Testis (tissue), 3 donors: ENCODE data around the gene TESK1. TPM values are rescaled to one million over a fixed set of nuclear protein-coding genes. Genes with fewer than 3 reads are reported as not detected.

Source experiments
- DNase-seq: peaks from one replicate; pipeline ENCODE4 v3.0.0-alpha.2; 2019
- H3K27ac ChIP-seq, 2 donors: fragments of 200-600 bp; sonication (generic); one replicate each; pipeline ENCODE4 v1.5.1; 2019
- H3K27me3 ChIP-seq: fragments of 200-600 bp; sonication (generic); one replicate; pipeline ENCODE4 v1.5.1; 2019
- H3K36me3 ChIP-seq: fragments of 200-600 bp; sonication (generic); one replicate; pipeline ENCODE4 v1.5.1; 2017; ENCODE audit warnings: low read depth; ENCODE audit errors: missing control alignments
- H3K4me1 ChIP-seq: fragments of 200-600 bp; sonication (generic); one replicate; pipeline ENCODE4 v1.5.1; 2019
- H3K4me3 ChIP-seq, 2 donors: fragments of 200-600 bp; sonication (generic); one replicate each; pipeline ENCODE4 v1.5.1; 2017 to 2019
- H3K9me3 ChIP-seq: fragments of 200-600 bp; sonication (generic); one replicate; pipeline ENCODE4 v1.5.1; 2017
- POLR2A ChIP-seq: fragments of 450-650 bp; IDR thresholded peaks from one replicate; pipeline ENCODE4 v1.6.1; 2017; ENCODE audit warnings: antibody characterized with exemption, mild to moderate bottlenecking, moderate library complexity
- WGBS, 2 donors: methylation state at CpG; one replicate each; pipeline ENCODE4 v1.1.5; 2018; 5-methylcytosine and 5-hydroxymethylcytosine counted together
- intact Hi-C: fragments of 100-400 bp; cut with DNase I; formaldehyde crosslinking; loops from one replicate; pipeline ENCODE4 v1.15.1; 2023; ENCODE audit warnings: low total_unique reads
- polyA plus RNA-seq: library from polyadenylated mRNA; stranded (reverse); fragments of 350-450 nt; fragmentation: Illumina TruSeq; extraction: RNeasy Lipid Tissue Mini Kit (QIAGEN cat#74804); gene quantifications from one replicate; pipeline ENCODE4 v1.2.3, GENCODE V29; 2014; ENCODE audit warnings: low read depth, low replicate concordance; ENCODE audit not compliant: insufficient read depth
- total RNA-seq, 2 donors: library from RNA; depleted of rRNA; stranded (reverse); fragments of >200 nt; gene quantifications; one replicate each; pipeline ENCODE4 v1.2.3, GENCODE V29; 2016
- TF ChIP-seq, protein P1 (sequence below), 3 experiments: fragments of 450-650 bp in 2 of 3; fragments of 200-600 bp in 1 of 3; sonication (generic) in 1 of 3; IDR thresholded peaks; one replicate each; pipeline ENCODE4 v1.5.1; 2016 to 2019; ENCODE audit warnings: antibody characterized with exemption in 3 of 3, mild to moderate bottlenecking in 2 of 3, moderate library complexity in 1 of 3

Gene TESK1
- total and polyA plus RNA-seq, 3 donors from 2014 or later = 89.6 to 104 (median 92.6) TPM

DNA sequence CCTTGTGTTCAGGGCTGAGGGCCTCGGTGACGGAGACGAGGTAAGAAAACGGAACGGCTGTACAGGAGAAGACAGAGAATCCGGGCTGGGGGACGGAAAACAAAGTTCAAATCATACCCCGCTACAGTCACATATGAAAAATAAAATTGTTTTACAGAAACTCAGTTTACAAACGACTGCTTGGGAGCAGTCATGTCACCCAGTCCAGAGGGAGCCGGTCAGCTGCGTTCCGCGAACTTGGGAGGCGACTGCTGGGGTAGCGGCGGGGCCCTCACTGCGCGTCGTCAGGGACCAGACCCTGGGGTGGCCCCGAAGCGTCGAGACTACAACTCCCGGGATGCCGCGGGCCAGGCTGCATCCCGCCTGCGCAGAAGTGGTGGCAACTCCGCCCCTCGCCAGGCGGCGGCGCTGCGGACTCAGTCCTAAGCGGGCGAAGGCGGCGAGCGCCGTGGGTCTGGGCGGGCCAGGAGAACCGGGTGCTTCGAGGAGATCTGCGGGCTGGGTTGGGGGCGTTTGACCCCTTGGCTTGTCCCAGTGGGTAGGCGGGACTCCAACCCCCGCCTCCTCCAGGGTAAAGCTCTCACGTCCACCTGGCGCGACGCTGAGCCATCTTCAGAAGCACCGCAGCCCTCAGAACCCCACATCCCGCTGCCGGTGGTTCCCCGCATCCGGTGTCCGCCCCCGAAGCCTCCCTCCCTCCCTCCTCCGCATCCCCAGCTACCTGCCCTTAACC, 41.6 kb downstream of the TESK1 start:
- no peaks in the 10 kb centered on the region for H3K36me3 ChIP-seq
- TF ChIP-seq, protein P1, sequence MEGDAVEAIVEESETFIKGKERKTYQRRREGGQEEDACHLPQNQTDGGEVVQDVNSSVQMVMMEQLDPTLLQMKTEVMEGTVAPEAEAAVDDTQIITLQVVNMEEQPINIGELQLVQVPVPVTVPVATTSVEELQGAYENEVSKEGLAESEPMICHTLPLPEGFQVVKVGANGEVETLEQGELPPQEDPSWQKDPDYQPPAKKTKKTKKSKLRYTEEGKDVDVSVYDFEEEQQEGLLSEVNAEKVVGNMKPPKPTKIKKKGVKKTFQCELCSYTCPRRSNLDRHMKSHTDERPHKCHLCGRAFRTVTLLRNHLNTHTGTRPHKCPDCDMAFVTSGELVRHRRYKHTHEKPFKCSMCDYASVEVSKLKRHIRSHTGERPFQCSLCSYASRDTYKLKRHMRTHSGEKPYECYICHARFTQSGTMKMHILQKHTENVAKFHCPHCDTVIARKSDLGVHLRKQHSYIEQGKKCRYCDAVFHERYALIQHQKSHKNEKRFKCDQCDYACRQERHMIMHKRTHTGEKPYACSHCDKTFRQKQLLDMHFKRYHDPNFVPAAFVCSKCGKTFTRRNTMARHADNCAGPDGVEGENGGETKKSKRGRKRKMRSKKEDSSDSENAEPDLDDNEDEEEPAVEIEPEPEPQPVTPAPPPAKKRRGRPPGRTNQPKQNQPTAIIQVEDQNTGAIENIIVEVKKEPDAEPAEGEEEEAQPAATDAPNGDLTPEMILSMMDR (IDR thresholded peaks at IDR 0.05) = peak; percentile 92 to 98 (median 94)
- TF ChIP-seq POLR2A = peak; percentile 50
- DNase-seq = peak; percentile 95
- peaks cover 4% of the 10 kb centered on the region for H3K4me1 ChIP-seq
- no peaks in the 10 kb centered on the region for H3K27me3 ChIP-seq
- peak overlapping the region; percentile 66 to 68 for H3K4me3 ChIP-seq
- 1% methylated on average over 14 to 53 of the region's 58 CpGs for WGBS, 2 donors
- peak overlapping the region; percentile 40 to 75 for H3K27ac ChIP-seq
- intact Hi-C loops = no loop called here
- H3K9me3 ChIP-seq = no peaks in the 10 kb centered on the region

DNA sequence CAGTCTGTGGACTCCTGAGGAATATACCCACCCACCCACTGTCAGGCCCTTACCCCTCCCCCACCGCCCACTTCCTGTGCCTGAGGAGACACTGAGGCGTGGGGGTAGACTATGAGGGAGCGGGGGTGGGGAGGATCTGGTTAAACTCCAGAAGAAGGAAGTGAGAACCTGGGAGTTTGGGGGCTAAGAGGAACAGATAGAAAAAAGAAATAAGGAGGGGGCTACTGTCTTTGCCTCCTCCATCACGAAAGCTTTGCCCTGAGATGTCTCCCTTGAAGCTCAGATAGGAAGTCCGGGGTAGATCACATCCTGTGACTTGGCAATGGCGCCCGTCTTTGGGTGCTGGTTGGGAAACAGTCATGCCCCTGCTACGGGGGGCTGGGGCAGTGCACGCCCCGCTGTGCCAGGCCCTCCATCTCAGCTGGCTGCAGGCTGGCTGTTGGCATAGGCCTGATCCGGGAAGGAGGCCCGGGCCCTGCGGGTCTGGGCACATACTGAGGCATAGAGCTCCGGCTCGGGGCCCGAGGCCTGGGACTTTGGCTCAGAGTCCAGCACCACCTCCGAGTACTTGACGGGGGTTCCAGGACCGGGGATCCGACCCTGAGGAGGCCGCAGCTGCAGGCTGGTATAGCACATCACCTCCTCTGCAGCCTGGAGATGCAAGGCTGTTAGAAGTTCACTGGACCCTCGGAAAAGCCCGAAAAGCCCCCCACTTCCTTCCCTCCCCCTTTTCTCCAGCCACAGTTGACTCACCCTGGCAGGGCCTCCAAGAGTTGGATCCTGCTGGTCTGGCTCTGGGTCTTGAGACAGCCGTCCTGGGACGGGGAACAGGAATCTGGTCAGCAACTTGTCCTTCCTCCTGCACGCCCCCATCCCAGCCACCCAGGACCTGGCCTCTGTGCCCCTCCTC, 44.6 kb downstream of the TESK1 start:
- Histone ChIP-seq H3K27me3 (no peaks in the 10 kb centered on the region), H3K9me3 (no peaks in the 10 kb centered on the region), H3K4me3 (no peak overlapping the region), H3K36me3 (no peaks in the 10 kb centered on the region), H3K4me1 (peaks cover 4% of the 10 kb centered on the region), H3K27ac (no peak overlapping the region)
- no peak for TF ChIP-seq POLR2A
- TF ChIP-seq, protein P1 (IDR thresholded peaks at IDR 0.05) = no peak
- 73 to 90% methylated on average over 11 to 26 of the region's 26 CpGs for WGBS, 2 donors
- no peak for DNase-seq
- intact Hi-C loops = no loop called here

DNA sequence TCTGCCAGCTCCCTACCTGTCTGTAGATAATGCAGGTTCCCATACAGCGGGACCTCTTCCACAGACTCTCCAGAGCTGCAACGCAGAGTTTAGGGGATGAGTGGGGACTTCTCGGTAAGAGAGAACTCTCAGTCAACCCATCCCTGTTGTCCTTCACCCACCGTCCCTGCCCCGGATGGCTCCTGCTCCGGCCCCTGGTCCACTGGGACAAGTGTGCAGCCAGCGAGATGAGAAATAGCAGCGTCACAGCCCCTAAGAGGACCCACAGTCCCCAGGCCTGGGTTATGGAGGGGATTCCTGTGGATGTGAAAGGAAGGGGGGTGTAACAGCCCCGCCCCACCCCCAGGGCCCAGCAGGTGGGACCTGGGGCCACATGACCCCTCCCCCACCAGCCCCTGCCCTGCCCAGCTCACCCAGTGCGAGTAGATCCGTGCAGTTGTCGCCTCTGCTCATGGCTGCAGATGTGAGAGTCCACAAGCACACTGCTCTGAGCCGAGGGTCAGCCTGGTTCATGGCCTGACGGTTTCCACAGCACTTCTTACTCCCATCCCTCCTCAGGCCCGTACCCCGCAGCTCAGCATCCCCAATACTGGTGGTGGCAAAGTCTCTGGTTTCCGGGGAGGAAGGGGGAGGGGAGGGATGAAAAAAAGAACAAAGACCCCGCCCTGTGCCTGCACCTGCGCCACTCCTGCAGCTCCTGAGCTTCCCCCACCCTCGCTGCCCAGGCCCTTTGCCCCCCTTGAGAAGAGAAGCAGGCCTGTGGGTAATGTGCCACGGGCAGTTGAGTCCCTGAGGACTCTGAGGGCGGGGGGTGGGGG, 45.5 kb downstream of the TESK1 start, which contains the start of gene SIT1:
TSS of gene SIT1 (minus strand) at position 591 of the 818 bp plus-strand sequence. CDS start at position 513, 78 bp downstream.
- H3K4me1 ChIP-seq = peaks cover 4% of the 10 kb centered on the region
- no peak for DNase-seq
- H3K4me3 ChIP-seq = no peak within 1 kb of the TSS
- no peak for TF ChIP-seq POLR2A
- TF ChIP-seq, protein P1 (IDR thresholded peaks at IDR 0.05) = no peak
- H3K9me3 ChIP-seq = no peaks in the 10 kb centered on the region
- no peaks in the 10 kb centered on the region for H3K36me3 ChIP-seq
- no peak within 1 kb of the TSS for H3K27ac ChIP-seq
- no peaks in the 10 kb centered on the region for H3K27me3 ChIP-seq
- intact Hi-C loops = no loop called here
- 77 to 78% methylated on average over 16 to 22 of the region's 22 CpGs for WGBS, 2 donors

DNA sequence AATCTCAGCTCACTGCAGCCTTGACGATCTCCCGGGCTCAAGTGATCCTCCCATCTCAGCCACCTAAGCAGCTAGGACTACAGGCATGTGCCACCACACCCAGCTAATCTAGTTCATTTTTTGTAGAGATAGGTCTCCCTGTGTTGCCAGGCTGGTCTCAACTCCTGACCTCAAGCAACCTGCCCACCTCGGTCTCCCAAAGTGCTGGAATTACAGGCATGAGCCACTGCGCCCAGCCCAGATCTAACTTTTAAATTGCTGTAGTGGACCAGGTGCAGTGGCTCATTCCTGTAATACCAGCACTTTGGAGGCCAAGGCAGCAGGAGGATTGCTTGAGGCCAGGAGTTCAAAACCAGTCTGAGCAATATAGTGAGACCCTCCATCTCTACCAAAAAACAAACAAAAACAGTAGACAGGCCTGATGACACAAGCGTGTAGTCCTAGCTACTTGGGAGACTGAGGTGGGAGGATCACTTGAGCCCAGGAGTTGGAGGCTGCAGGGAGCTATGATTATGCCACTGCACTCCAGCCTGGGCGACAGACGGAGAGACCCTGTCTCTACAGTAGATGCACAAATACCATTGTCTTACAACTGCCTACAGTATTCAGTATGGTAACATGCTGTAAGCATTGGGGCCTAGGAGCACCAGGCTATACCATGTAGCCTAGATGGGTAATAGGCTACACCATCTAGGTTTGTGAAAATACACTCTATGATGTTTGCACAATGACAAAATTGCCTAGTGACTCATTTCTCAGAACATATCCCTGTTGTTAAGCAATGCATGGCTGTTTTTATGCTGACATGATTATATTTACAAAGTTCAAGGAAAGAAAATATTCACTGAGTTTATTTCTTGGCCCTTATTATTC, 47.1 kb downstream of the TESK1 start:
- intact Hi-C loops = no loop called here
- no peak overlapping the region for H3K27ac ChIP-seq
- H3K9me3 ChIP-seq = no peaks in the 10 kb centered on the region
- peaks cover 2% of the 10 kb centered on the region for H3K4me1 ChIP-seq
- peak; percentile 4 for DNase-seq
- TF ChIP-seq, protein P1 (IDR thresholded peaks at IDR 0.05) = no peak
- no peak for TF ChIP-seq POLR2A
- WGBS, 2 donors = 79 to 84% methylated on average over 7 of the region's 7 CpGs
- H3K4me3 ChIP-seq = no peak overlapping the region
- H3K27me3 ChIP-seq = no peaks in the 10 kb centered on the region
- no peaks in the 10 kb centered on the region for H3K36me3 ChIP-seq
